HEK293T (cell line): ENCODE data around the gene EXOC4.

Experiments used
- CTCF ChIA-PET: fragments of 350-600 bp; formaldehyde crosslinking; extraction: SDS; loops from one replicate; lab custom pipeline; 2021; ENCODE audit warnings: antibody characterized with exemption, inconsistent platforms; lab: Yijun Ruan, JAX
- POLR2A ChIA-PET: fragments of 350-600 bp; formaldehyde crosslinking; extraction: SDS; loops from one replicate; lab custom pipeline; 2020; ENCODE audit warnings: antibody characterized with exemption, inconsistent platforms; lab: Yijun Ruan, JAX
- DNase-seq: peaks from one replicate; pipeline ENCODE4 v3.0.0; 2012; ENCODE audit warnings: mixed read lengths; ENCODE audit errors: extremely low spot score
- ARNT ChIP-seq: fragments of 450-650 bp; IDR thresholded peaks from 2 replicates; pipeline ENCODE4 v1.6.1; 2017; ENCODE audit warnings: mild to moderate bottlenecking
- BHLHE40 ChIP-seq: fragments of 450-650 bp; IDR thresholded peaks from 2 replicates; pipeline ENCODE4 v1.6.1; 2016; ENCODE audit warnings: mild to moderate bottlenecking, moderate library complexity, borderline replicate concordance
- CTBP1 ChIP-seq: fragments of 450-650 bp; IDR thresholded peaks from 2 replicates; pipeline ENCODE4 v1.6.1; 2016; ENCODE audit warnings: borderline replicate concordance
- ELF4 ChIP-seq: fragments of 450-650 bp; IDR thresholded peaks from 2 replicates; pipeline ENCODE4 v1.6.1; 2017; ENCODE audit warnings: antibody characterized with exemption
- FOXA1 ChIP-seq: fragments of 450-650 bp; IDR thresholded peaks from 2 replicates; pipeline ENCODE4 v1.6.1; 2016; ENCODE audit warnings: mild to moderate bottlenecking
- FOXK2 ChIP-seq: fragments of 450-650 bp; IDR thresholded peaks from 2 replicates; pipeline ENCODE4 v1.6.1; 2016; ENCODE audit warnings: mild to moderate bottlenecking
- FOXM1 ChIP-seq: fragments of 450-650 bp; IDR thresholded peaks from 2 replicates; pipeline ENCODE4 v1.6.1; 2017; ENCODE audit warnings: mild to moderate bottlenecking, borderline replicate concordance
- HDGF ChIP-seq: fragments of 450-650 bp; IDR thresholded peaks from 2 replicates; pipeline ENCODE4 v1.6.1; 2017; ENCODE audit warnings: antibody characterized with exemption, borderline replicate concordance
- L3MBTL2 ChIP-seq: fragments of 450-650 bp; conservative IDR thresholded peaks from 2 replicates; pipeline ENCODE4 v1.6.1; 2016; ENCODE audit warnings: mild to moderate bottlenecking
- LEF1 ChIP-seq: fragments of 450-650 bp; IDR thresholded peaks from 2 replicates; pipeline ENCODE4 v1.6.1; 2017; ENCODE audit warnings: mild to moderate bottlenecking, borderline replicate concordance
- NFRKB ChIP-seq: fragments of 450-650 bp; IDR thresholded peaks from 2 replicates; pipeline ENCODE4 v1.6.1; 2016; ENCODE audit warnings: mild to moderate bottlenecking, moderate library complexity
- SP1 ChIP-seq: fragments of 450-650 bp; IDR thresholded peaks from 2 replicates; pipeline ENCODE4 v1.6.1; 2017
- SUZ12 ChIP-seq: fragments of 450-650 bp; IDR thresholded peaks from 2 replicates; pipeline ENCODE4 v1.6.1; 2016; ENCODE audit warnings: mild to moderate bottlenecking
- TARDBP ChIP-seq: fragments of 450-650 bp; IDR thresholded peaks from 2 replicates; pipeline ENCODE4 v1.6.1; 2016
- ZNF384 ChIP-seq: fragments of 450-650 bp; IDR thresholded peaks from 2 replicates; pipeline ENCODE4 v1.6.1; 2016
- TF ChIP-seq, protein P1 (sequence below): fragments of 450-650 bp; IDR thresholded peaks from 2 replicates; pipeline ENCODE4 v1.6.1; 2016

The EXOC4 gene

DNA sequence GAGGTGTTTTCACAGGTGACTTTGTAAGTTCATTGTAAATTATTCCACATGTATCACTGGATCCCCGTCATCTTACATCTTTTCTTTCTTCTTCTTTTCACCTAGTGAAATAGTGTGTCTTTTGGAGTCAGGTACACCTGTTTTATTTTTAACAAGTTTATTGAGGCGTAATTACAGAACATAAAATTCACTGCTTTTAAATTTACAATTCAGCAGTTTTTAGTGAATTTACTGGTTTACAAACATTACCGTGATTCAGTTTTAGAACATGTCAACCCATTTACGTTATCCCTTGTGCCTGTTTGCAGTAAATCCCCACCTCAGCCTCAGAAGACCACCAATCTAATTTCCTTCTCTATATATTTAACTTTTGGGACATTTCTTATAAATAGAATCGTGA is 256.9 kb downstream of the EXOC4 start:
- POLR2A ChIA-PET = no interaction called here
- TF ChIP-seq ELF4 (no peak), SUZ12 (no peak)
- DNase-seq = no peak
- CTCF ChIA-PET = interaction anchor here (0.7 kb wide), 1 partner anchor 331 kb away, joined by 3 read pairs; no protein-coding TSS in a partner anchor

DNA sequence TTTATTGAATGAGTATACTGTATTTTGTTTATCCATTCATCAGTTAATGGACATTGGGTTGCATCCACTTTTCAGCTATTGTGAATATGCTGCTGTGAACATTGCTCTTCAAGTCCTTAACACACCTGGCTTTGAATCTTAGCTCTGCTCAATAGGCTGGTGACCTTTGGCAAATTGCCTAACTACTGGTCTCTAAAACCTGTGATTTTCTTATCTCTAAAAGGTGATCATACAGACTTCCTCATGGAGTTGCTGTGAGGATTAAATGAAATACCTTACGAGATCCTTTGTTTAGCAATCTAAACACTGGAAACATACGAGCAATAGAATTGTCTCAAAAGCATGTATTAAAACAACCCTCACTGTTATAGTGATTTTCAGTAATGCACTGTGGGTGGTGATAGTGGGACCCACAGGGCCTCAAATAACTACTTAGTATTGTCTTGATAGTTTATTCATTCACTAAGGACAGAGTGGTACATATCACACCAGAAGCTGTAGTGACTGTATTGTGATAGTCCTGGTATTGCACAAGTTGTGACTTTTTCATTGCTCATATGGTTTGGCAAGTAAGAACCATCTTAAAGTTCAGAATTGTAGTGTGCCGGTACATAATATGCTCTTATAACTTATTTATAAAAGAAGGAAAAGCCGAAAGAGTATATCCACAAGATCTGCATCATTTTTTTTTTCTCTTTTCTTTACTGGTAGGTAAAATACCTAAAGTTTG is 257.6 kb downstream of the EXOC4 start:
- TF ChIP-seq ELF4 = no peak
- TF ChIP-seq SUZ12 = no peak
- no peak for TF ChIP-seq SP1
- POLR2A ChIA-PET = no interaction called here
- CTCF ChIA-PET = no interaction called here
- no peak for DNase-seq

DNA sequence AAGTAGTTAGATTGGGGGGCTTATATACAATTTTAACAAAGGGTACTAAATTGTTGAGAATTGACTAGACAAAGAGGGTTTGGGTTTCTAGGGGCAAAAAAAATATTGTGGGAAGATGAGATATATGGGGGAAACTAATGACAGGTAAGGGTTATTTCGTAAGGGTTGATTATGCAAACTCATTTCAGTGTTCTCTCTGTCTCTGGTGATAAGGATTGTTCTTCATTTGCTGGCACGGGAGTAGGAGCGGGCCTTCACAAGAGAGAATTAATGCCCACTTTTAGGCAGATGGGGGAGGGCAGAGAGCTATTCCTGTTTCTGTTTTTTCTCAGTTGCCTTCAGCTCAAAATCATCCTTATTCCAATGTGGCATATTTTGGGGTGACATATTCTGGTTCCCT is 258.4 kb downstream of the EXOC4 start:
- TF ChIP-seq HDGF (no peak), FOXA1 (no peak), SUZ12 (no peak), BHLHE40 (no peak), NFRKB (no peak), CTBP1 (no peak), L3MBTL2 (no peak), SP1 (no peak), ARNT (no peak), FOXM1 (no peak), TARDBP (no peak), LEF1 (no peak), FOXK2 (no peak), ZNF384 (no peak)
- TF ChIP-seq, protein P1, sequence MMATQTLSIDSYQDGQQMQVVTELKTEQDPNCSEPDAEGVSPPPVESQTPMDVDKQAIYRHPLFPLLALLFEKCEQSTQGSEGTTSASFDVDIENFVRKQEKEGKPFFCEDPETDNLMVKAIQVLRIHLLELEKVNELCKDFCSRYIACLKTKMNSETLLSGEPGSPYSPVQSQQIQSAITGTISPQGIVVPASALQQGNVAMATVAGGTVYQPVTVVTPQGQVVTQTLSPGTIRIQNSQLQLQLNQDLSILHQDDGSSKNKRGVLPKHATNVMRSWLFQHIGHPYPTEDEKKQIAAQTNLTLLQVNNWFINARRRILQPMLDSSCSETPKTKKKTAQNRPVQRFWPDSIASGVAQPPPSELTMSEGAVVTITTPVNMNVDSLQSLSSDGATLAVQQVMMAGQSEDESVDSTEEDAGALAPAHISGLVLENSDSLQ = no peak
- POLR2A ChIA-PET = no interaction called here
- DNase-seq = no peak
- CTCF ChIA-PET = no interaction called here

DNA sequence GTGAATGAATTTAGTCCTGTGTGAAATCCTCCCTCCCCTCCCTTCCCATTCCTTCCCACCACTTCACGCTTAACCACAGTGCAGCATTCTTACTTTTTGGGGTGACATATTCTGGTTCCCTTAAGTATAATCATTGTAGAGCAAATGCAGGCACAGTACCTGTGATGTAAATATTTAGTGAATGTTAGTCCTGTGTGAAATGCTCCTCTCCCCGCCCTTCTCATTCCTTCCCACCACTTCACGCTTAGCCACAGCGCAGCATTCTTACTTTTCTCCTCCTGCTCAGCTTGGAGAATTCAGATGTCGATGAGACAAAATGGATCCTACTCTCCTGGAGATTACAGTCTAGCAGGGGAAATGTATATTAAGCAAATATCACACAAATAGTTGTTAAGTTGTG is 258.8 kb downstream of the EXOC4 start:
- ChIA-PET POLR2A (no interaction called here), CTCF (no interaction called here)
- no peak for DNase-seq
- no peak for TF ChIP-seq LEF1

DNA sequence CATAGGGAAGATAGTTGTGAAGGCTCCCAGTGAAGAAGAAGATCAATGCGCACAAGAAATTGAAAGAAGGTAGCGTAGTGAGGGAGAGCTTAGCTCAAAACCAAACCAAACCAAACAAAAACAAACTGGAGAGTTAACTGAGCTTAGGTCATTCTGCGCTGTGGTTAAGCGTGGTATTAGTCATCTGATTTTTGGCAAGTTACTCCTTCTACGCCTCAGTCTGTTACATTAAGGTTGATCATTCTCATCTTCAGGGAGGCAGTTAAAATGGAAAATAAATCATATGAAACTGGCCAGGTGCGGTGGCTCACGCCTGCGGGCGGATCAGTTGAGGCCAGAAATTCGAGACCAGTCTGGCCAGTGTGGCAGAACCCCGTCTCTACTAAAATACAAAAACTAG is 259.7 kb downstream of the EXOC4 start:
- POLR2A ChIA-PET = no interaction called here
- CTCF ChIA-PET = no interaction called here
- no peak for DNase-seq
- TF ChIP-seq FOXA1 (no peak), HDGF (no peak), FOXM1 (no peak), LEF1 (no peak), SP1 (no peak), BHLHE40 (no peak), ARNT (no peak), L3MBTL2 (no peak), NFRKB (no peak), SUZ12 (no peak), TARDBP (no peak), CTBP1 (no peak), ZNF384 (no peak), ELF4 (no peak)
- TF ChIP-seq, protein P1 = no peak

DNA sequence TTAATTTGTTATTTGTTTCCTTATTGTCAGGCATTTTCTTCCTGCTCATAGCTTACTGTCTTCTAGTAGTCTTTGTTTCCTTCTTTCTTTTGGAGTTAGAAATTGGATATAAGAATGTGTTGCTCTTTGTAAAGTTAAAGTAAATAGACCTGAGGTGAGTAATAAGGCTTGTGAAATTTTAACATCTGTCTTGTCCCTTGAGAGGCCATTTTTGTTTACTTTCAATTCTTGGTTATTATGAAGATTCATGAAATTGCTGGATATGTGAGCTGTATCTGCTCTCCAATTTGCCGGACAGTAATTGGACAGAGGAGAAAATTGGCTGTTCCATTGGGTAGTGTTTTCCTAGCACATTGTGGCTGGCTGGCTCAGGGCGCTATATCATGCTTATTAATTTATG is 260.7 kb downstream of the EXOC4 start:
- CTCF ChIA-PET = no interaction called here
- POLR2A ChIA-PET = no interaction called here
- TF ChIP-seq ELF4 (no peak), SUZ12 (no peak), LEF1 (no peak), TARDBP (no peak), SP1 (no peak), FOXM1 (no peak), BHLHE40 (no peak), NFRKB (no peak), FOXA1 (no peak), CTBP1 (no peak), ZNF384 (no peak), L3MBTL2 (no peak), HDGF (no peak), ARNT (no peak), FOXK2 (no peak)
- TF ChIP-seq, protein P1 = no peak
- no peak for DNase-seq

DNA sequence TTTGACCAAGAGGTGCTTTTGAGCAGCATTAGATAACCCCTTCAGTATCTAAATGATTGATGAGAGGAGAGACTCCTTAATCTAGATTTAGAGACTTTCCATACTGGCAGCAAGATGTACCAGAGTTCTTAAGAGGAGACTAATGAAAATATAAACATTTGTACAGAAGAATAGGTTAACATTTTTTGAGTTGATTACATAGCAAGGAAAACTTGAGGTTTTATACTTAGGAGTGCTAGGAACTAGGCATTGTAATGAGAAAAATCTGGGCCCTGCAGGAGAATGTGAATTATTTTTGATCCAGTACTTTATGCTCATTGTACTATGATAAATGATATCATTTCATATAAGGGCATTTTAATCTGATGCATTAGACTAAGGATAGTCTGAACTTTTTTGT is 261.7 kb downstream of the EXOC4 start:
- no peak for TF ChIP-seq SP1
- no peak for TF ChIP-seq LEF1
- no peak for TF ChIP-seq BHLHE40
- TF ChIP-seq FOXA1 = no peak
- POLR2A ChIA-PET = no interaction called here
- no peak for DNase-seq
- CTCF ChIA-PET = no interaction called here
